Stimulated activated CD4-positive, alpha-beta T cell treated with anti-CD3 and anti-CD28 coated beads, Interleukin-4, amount 100 ng/mL, for 4 hours (primary cell): ENCODE results near the gene SERPINA12.
"Not testable (repeated sequence)": the region's sequence is repeated elsewhere in the genome, so short reads cannot be mapped to it uniquely, and the experiment has no call there.

Source experiments
- DNase-seq, 2 experiments: peaks; one replicate each; pipeline ENCODE4 v3.0.0-alpha.2; 2020

The SERPINA12 gene

GRCh38 chr14:94485944-94486841, 23.1 kb downstream of the SERPINA12 start:
- peak; percentile 6 to 49 for DNase-seq

- no peak for DNase-seq
These were observed 24.8 kb downstream of the SERPINA12 start for GRCh38 chr14:94484481-94484880.

- DNase-seq, result no peak
These were observed 25.5 kb downstream of the SERPINA12 start for GRCh38 chr14:94483729-94484275.

GRCh38 chr14:94483071-94483451, 26.2 kb downstream of the SERPINA12 start:
- no peak for DNase-seq

- not testable (repeated sequence) for DNase-seq
These were observed 26.9 kb downstream of the SERPINA12 start for GRCh38 chr14:94482132-94483070.

- no peak for DNase-seq
These were observed 27.7 kb downstream of the SERPINA12 start for GRCh38 chr14:94481468-94482131.

GRCh38 chr14:94480809-94481208, 28.5 kb downstream of the SERPINA12 start:
- no peak for DNase-seq

- DNase-seq, result no peak
These were observed 30.8 kb downstream of the SERPINA12 start for GRCh38 chr14:94478420-94478819.

- no peak for DNase-seq
These were observed 33.2 kb downstream of the SERPINA12 start, which contains the start of gene SERPINA9 for GRCh38 chr14:94476023-94476422. TSS of gene SERPINA9 (minus strand) at chr14:94476197. CDS start at chr14:94469840, 6,357 bp downstream.

- DNase-seq, result no peak
These were observed 34.7 kb downstream of the SERPINA12 start for GRCh38 chr14:94474581-94475031.

GRCh38 chr14:94473666-94474410, 35.4 kb downstream of the SERPINA12 start:
- no peak for DNase-seq

GRCh38 chr14:94472842-94473241, 36.4 kb downstream of the SERPINA12 start:
- DNase-seq, result no peak

- no peak for DNase-seq
These were observed 38.2 kb downstream of the SERPINA12 start for GRCh38 chr14:94471045-94471444.

- no peak for DNase-seq
These were observed 39.0 kb downstream of the SERPINA12 start for GRCh38 chr14:94470311-94470710.

- DNase-seq, result no peak
These were observed 40.0 kb downstream of the SERPINA12 start for GRCh38 chr14:94469261-94469660.

GRCh38 chr14:94467728-94468520, 41.3 kb downstream of the SERPINA12 start:
- no peak for DNase-seq

GRCh38 chr14:94466706-94467370, 42.4 kb downstream of the SERPINA12 start:
- DNase-seq, result no peak

GRCh38 chr14:94465042-94465441, 44.2 kb downstream of the SERPINA12 start:
- no peak for DNase-seq

GRCh38 chr14:94464290-94464689, 45.0 kb downstream of the SERPINA12 start:
- DNase-seq, result no peak
